T-helper 1 cell (primary cell): ENCODE data around the gene DOCK11.
A peak's percentile ranks its signal among the peaks of the same experiment; 100 is the strongest.

Source experiments
- DNase-seq, 5 donors: peaks; one replicate each; pipeline ENCODE4 v3.0.0-alpha.2; 2012 to 2020

DOCK11 gene

DNA sequence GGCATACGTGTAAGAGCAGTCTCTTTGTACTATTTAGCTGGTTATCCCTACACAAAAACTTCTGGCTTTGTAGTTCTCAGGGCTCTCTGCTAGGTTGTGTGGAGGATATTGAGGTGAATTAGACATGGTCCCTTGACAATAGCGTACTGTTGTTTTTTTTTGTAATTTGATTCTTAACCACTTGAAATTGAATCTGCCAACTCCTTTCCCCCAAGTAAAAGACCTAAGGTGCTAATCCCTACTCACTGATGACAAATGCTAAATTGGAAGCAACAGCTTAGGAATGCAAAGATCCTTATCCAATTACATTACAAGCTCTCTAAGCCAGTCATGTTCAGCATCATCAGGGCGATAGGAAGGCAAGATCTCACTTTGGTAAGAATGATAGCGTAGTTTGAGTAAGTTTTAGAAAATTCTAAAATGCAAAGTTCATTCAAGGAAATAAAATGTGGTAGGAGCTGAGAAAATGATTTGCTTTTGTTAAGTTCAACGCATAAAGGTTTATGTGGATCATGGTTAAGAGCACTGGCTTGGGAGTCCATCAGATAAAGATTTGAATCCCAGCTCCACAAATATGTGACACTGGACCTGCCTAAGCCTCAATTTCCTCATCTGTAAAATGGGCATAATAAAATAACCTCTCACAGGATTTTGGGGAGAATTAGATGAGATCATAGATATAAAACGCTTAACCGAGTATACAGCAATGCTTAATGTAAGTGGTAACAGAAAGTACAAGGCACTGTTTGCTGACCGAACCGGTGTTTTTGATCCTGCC is 39.3 kb downstream of the DOCK11 start:
- no peak for DNase-seq

- DNase-seq = peak in 1 of 5 donors; percentile 72
Observed at GRCh38 chrX:118536204-118536603, 40.6 kb downstream of the DOCK11 start.

DNA sequence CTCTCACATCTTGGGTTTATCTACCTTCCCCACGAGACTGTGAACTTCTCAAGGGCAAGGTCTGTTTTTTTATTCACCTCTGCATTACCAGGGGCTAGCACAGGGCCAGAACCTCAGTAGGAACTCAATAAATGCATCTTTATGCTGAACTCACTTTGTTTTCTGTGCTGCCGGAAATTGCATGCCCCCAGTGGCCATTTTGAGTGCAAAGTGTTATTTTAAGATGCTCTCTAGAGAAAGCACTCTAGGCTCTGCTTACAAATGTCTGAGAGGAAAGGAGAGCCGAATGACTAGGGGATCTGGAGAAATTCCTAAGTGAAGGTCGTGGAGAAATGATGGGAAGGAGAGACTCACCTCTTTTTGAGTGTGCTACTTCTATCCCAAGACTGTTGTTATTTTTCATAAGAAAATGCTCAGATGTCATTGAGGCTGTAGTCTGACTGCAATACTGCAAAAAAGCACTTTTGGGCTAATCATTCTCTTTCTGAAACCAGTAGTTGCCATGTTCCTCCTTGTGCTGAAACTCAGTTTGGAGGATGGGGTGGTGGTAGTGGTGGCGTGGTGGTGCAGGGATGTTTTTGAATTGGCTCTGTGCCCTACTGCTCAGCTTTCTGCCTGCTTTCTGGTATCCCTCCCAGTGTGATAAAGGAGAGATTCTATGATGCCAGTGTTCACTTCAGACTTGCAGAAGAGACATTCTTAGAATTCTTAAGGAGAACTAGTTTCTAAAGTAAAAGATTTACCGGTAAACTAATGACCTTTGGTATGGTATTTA is 41.3 kb downstream of the DOCK11 start:
- peak; percentile 11 to 66 (median 17) for DNase-seq

DNA sequence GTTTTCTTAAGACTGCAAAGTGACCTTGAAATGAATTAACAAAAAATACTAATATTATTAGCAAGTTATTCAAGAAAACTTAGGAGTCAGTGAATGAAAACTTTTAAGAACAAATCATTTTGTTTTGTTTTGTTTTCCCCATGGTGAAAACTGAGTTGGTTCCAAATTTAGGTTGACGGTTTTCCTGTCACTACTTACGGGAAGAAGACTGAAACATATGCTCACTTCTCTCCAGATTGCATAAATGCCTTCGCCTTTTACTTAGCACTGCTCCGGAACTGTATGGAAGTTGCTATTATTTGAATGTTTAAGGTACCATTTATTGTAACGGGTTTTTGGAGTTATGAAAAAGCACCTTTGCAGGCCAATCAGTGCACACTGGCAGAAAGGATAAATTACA is 42.8 kb downstream of the DOCK11 start:
- no peak for DNase-seq

DNA sequence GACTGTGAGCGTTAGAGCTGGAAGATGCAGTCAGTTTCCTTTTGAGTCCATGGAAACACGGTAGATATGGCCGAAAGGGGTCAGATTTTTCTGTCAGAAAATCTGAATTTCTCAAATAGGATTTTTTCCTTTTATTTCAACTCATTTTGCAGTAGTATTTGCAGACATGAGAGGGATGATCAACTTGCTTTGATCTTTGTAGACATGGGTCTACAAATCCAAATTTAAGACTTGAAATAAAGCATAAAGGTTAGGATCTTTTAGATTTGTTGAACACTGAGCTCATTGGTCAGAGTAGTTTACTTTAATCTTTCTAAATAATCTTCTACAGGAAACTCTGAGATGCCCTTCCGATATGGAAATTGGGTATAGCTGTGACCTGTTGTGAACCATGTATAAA is 44.7 kb downstream of the DOCK11 start:
- DNase-seq = no peak

DNA sequence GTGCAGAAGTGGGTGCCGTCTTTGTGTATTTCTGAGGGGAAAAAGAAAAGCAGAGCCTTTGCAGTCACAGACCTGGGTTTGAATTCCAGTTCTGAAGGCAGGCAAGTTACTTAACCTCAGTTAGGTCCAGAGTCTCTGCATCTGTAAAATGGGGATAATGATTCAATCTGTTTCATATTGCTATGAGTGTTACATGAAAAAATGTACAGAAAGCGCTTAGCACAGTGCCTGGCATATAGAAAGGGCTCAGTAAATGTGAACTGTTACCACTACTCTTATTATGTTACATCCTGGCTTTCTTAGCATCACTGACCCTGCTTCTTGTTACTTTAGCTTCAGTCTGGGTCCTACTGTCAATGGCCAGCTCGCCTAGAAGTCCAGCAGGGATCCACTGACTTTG is 45.9 kb downstream of the DOCK11 start:
- no peak for DNase-seq

DNA sequence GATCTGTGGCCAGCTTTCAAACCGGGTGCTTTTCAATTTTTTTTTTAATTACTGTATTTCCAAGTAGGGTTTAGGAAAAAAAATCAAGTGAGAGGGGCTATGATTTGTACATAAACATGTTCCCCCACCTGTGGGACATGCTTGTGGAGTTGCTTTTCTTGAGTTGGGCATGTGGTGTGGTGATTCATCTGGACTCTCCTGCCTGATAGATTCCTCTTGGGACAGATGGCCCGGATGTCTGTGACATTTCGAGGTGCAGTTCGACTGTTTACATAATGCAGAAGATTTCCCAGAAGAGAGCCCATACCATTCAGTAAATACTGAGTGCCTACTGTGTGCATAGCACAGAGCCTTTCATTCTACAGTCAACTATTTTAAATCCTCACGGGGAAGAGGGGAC is 49.9 kb downstream of the DOCK11 start:
- DNase-seq = no peak

DNA sequence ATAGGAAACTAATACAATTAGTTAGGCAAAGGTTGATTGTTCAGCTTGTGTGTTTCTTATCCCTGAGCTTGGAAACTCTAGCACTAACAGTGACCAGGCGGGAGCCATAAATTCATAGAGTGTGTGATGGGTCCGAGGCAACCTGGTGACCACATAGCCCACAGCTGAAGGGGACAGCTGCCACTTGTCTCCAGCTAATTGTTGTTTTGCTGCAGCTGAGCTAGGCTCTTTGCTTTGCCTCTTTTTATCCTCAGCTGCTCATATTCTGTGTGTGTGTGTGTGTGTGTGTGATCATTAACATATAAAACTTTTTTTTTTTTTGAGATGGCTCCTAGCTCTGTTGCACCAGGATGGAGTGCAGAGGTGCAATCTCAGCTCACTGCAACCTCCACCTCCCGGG is 53.2 kb downstream of the DOCK11 start:
- DNase-seq = no peak

DNA sequence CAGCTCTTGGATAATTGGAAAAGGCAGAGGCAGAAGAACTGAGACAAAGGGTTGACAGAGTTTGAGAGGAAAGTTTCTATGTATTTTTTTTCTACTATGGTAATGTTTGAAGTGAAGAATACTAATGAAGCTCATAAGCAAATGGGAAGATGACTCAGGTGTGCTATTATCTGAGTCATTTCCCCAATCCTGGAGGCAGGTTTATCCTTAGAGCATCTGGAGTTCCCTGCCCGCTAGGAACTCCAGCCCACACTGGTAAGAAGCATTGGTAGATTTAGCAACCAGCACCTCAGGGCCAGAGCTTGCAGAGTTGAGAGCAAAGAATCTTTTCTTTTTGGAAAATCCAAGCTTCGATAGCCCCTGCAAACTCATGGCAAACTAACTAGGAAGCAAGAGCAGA is 55.2 kb downstream of the DOCK11 start:
- DNase-seq = no peak

DNA sequence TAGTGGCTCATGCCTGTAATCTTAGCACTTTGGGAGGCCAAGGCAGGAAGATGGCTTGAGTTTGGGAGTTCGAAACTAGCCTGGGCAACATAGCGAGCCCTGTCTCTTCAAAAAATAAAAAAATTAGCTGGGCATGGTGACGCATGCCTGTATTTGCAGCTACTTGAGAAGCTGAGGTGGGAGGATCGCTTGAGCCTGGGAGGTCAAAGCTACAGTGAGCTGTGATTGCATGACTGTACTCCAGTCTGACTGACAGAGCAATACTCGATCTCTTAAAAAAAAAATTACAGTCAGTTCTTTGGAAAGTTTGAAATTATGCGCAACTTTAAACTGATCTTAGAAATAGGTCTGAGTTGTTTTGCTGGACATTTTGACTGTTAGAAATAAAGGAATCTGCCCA is 55.8 kb downstream of the DOCK11 start:
- no peak for DNase-seq

DNA sequence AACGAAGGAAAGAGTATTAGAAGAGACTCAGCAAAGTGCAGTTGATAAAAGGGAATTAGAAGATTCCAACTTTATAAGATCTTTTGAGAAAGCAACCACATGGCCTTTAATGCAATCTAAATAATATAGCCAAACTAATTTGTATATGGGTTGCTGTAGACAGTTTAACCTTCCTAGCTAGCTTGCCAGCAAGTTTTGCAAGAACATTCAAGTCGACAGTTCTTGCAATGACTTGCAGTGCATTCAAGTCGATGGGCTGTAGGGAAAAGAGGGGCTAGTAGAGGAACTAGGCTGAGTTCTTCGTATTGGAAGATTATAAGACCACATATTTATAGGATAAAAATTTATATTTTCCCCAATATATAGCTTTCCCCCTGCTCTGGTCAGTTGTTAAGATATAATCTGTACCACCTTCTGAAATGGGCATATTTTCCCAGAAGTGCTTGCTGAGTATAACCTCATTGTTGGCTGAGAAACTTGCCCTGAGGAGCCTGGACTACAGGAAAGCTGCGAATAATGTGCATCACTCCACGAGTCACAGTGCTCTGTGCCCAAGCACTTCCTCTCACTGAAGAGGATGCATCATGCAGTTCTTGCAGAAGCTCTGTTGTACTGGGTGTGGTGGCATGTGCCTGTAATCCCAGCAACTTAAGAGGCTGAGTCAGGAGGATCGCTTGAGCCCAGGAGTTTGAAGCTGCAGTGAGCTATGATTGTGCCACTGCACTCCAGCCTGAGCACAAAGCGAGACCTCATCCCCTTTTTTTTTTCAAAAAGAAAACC is 56.7 kb downstream of the DOCK11 start:
- no peak for DNase-seq

DNA sequence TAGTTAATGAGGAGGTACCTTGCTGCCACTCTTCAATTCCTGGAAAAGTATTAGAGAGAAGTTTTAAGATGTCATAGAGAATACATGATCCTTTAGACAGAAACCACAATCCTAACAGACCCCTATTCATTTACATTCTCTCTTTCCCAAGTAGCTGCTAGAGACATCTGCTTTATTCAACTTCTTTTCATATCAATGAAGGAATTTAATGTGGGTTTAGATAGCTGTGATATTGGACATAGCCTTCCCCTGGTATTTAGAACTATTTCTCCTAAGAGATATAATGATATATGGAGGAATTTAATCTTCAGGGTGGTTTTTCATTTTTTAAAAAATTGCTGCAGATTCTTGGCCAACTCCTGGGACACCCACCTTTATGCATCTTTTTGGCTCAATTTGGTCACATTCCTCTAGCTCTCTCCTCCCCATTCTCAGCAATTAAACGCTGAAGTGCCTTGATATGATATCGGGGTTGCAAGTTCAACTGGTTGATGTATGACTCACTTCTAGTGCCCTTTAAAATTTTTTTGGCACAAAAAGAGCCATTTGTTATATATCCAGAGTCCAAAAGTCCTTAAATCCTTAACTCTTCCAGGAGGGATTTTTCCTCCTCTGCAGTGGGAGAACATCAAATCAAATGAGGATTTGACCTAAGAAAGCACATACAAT is 57.6 kb downstream of the DOCK11 start:
- DNase-seq = no peak

DNA sequence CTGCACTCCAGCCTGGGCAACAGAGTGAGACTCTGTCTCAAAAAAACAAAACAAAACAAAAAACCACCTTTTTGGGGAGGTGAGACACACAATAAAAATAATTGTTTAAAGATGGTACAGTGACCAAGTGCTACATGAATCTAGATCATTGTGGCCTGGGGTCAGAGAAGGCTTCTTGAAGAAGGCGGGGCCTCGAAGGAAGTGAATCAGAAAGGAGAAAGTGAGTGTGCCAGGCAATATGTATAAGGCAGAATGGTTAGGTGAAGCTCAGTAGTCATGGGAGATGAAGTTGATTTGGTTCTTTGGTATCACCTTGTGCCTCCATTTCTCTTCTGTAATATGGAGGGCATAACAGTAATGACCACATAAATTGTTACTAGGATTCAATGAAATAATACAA is 58.9 kb downstream of the DOCK11 start:
- no peak for DNase-seq

DNA sequence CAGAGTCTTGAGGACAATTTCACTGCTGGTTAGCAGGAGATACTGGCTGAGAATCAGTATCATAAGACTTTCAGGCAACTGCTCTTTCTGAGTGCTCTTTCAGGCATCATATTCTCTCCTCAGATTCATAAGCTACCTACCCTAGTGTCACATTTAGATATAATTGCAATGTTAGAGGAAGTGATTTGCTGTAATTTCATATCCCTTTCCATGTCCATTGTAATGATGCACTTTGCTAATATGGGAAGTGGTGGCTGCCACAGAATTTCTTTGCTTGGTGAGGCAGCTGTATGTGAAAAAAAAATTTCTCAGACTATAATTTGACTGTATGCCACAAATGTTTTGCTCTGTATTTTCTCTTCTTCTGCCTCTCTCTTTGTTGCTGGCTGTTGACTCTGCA is 63.3 kb downstream of the DOCK11 start:
- DNase-seq = no peak

GRCh38 chrX:118560489-118560888 is 64.9 kb downstream of the DOCK11 start:
- no peak for DNase-seq

- no peak for DNase-seq
Observed at GRCh38 chrX:118562582-118563164, 67.1 kb downstream of the DOCK11 start.

DNA sequence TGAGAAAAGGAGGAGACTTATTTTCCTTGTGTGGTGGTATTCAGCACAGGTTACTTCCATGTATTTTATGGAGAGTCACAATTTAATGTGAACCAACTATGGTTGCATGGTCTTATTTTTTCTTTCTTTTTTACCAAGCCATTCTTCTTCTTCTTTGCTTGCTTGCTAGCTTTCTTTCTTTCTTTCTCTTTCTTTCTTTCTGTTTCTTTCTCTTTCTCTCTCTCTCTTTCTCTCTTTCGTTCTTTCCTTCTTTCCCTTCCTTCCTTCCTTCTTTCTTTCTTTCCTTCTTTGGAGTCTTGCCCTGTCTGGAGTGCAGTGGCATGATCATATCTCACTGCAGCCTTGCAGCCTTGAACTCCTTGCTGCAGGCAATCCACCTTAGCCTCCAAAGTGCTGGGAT is 68.9 kb downstream of the DOCK11 start:
- DNase-seq = no peak

GRCh38 chrX:118565853-118566252 is 70.2 kb downstream of the DOCK11 start:
- no peak for DNase-seq

- DNase-seq = no peak
Observed at GRCh38 chrX:118566359-118566758, 70.7 kb downstream of the DOCK11 start.

DNA sequence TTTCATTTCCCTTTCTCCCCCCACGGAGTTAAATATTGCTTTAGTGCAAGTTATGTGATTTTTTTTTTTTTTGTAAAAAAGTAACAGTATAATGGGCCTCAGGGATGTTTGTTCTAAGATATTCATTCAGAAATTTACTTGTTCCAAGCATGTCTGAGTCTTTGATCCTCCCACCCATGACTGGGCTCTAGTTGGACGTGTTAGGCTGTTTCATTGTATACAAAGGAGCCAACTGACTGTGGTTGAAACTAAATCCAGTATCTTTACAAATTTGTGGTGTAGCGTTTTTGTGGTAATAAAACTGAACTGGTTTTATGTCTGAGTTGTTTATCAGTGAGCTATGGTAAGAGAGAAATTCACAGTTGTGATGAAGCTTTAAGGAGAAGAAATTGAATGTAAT is 74.1 kb downstream of the DOCK11 start:
- DNase-seq = peak in 1 of 5 donors; percentile 22

GRCh38 chrX:118570209-118570608 is 74.6 kb downstream of the DOCK11 start:
- no peak for DNase-seq

- no peak for DNase-seq
Observed at GRCh38 chrX:118571836-118572235, 76.2 kb downstream of the DOCK11 start.

GRCh38 chrX:118574666-118575065 is 79.1 kb downstream of the DOCK11 start:
- DNase-seq = no peak
